Panc1 (cell line): ENCODE measurements around the gene TMEM132C.

ENCODE experiments used
- CTCF ChIP-seq: fragments of 450-650 bp; IDR thresholded peaks from 2 replicates; pipeline ENCODE4 v1.5.1; 2017; ENCODE audit warnings: mild to moderate bottlenecking
- REST ChIP-seq, 2 experiments: IDR thresholded peaks; 2 replicates each; pipeline ENCODE4 v1.6.1; 2011 to 2012; ENCODE audit warnings: low read depth in 2 of 2, control low read depth in 1 of 2, low read length in 1 of 2, mild to moderate bottlenecking in 1 of 2, moderate library complexity in 1 of 2; ENCODE audit not compliant: insufficient read depth in 1 of 2
- SIN3A ChIP-seq: IDR thresholded peaks from 2 replicates; pipeline ENCODE4 v1.6.1; 2012; ENCODE audit warnings: low read depth, mild to moderate bottlenecking, low read length, moderate library complexity, borderline replicate concordance; ENCODE audit not compliant: insufficient read depth

GRCh38 chr12:128727999-128728398 lies 461.0 kb downstream of the TMEM132C start:
- TF ChIP-seq CTCF (no peak), SIN3A (no peak), REST (IDR thresholded peaks at IDR 0.05; ENCODE audit: insufficient read depth in 1 of 2, low read depth in 2 of 2, low read length in 1 of 2) (no peak)
